Coronary artery (tissue), 2 donors: ENCODE results near the gene ELF5.

ENCODE experiments used
- DNase-seq: peaks from one replicate; pipeline ENCODE4 v3.0.0-alpha.2; 2017; ENCODE audit warnings: low spot score
- H3K27ac ChIP-seq, 2 donors: fragments of 200-600 bp; sonication (generic); one replicate each; pipeline ENCODE4 v1.5.1; 2016 to 2019
- H3K4me3 ChIP-seq: fragments of 200-600 bp; sonication (generic); 2 replicates; pipeline ENCODE4 v1.5.1; 2016; ENCODE audit warnings: mild to moderate bottlenecking, moderate library complexity
- CTCF ChIP-seq: fragments of 200-600 bp; sonication (generic); IDR thresholded peaks from one replicate; pipeline ENCODE4 v1.5.1; 2019; ENCODE audit warnings: antibody characterized with exemption

ELF5 gene

GRCh38 chr11:34548278-34548677 is 34.7 kb upstream of the ELF5 start:
- H3K27ac ChIP-seq, result no peak overlapping the region
- H3K4me3 ChIP-seq, result no peak overlapping the region
- TF ChIP-seq CTCF, result no peak

GRCh38 chr11:34546511-34547209 is 33.1 kb upstream of the ELF5 start:
- peak; percentile 9 for DNase-seq
- TF ChIP-seq CTCF, result no peak
- H3K27ac ChIP-seq, result no peak overlapping the region
- H3K4me3 ChIP-seq, result no peak overlapping the region

More at GRCh38 chr11:34548278-34548677, 34.7 kb upstream of the ELF5 start:
- DNase-seq, result peak; percentile 53

- no peak overlapping the region for H3K27ac ChIP-seq
- no peak for TF ChIP-seq CTCF
- DNase-seq, result no peak
- no peak overlapping the region for H3K4me3 ChIP-seq
Observed at GRCh38 chr11:34542089-34542488, 28.5 kb upstream of the ELF5 start.

- TF ChIP-seq CTCF, result no peak
- DNase-seq, result no peak
- H3K27ac ChIP-seq, result no peak overlapping the region
- H3K4me3 ChIP-seq, result no peak overlapping the region
Observed at GRCh38 chr11:34540870-34541269, 27.3 kb upstream of the ELF5 start.

- DNase-seq, result no peak
- H3K27ac ChIP-seq, result no peak overlapping the region
Observed at GRCh38 chr11:34537636-34538035, 24.0 kb upstream of the ELF5 start.

GRCh38 chr11:34536056-34536455 is 22.5 kb upstream of the ELF5 start:
- no peak for DNase-seq
- no peak for TF ChIP-seq CTCF
- H3K4me3 ChIP-seq, result no peak overlapping the region
- no peak overlapping the region for H3K27ac ChIP-seq

More at GRCh38 chr11:34537636-34538035, 24.0 kb upstream of the ELF5 start:
- no peak for TF ChIP-seq CTCF
- no peak overlapping the region for H3K4me3 ChIP-seq

- Histone ChIP-seq H3K4me3 (no peak overlapping the region), H3K27ac (no peak overlapping the region)
- no peak for DNase-seq
- no peak for TF ChIP-seq CTCF
Observed at GRCh38 chr11:34534826-34535225, 21.2 kb upstream of the ELF5 start.
